Measurements from ENCODE around the gene LIN28B.

Gene LIN28B

DNA sequence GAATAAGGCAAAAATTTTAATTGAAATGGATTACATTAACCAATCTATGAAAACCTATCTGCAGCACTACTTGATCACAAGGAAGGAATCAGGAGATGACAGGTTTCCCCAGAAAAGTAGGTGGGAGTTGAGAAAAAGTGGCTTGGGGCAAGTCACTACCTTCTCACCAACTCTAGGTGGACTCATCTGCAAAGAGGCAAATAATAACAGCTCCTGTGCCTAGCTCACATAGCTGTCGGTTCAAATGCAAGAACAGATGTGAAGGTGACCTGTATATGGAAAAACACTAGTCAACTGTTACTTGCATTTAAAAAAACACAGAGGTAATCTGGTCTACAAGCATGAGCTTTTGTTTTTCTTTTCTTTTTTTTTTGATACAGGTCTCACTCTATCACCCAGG is 155.7 kb downstream of the LIN28B start:
- no peak for TF ChIP-seq CTCF (IDR thresholded peaks at IDR 0.05)

- TF ChIP-seq CTCF (IDR thresholded peaks at IDR 0.05) = no peak
Measured at GRCh38 chr6:105113422-105113821, 156.5 kb downstream of the LIN28B start.

DNA sequence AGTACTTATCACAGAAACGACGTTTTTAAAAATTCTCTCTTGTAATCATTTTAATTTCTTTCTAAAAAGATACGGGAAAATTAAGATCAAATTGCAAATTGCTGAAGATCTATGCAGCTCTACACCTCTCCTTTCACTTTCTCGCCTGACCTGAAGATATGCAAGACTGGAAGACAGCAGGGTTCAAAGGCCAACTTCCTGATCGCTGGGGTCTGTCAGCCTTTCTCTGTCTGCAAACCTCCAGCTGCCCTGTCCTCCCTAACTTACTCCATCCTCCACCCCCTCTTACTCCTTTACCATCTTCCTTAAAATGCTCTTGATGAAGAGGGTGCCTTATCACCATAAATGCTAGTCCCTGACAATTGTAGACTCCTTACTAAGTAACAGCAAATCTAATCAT is 159.2 kb downstream of the LIN28B start:
- no peak for TF ChIP-seq CTCF (IDR thresholded peaks at IDR 0.05)

DNA sequence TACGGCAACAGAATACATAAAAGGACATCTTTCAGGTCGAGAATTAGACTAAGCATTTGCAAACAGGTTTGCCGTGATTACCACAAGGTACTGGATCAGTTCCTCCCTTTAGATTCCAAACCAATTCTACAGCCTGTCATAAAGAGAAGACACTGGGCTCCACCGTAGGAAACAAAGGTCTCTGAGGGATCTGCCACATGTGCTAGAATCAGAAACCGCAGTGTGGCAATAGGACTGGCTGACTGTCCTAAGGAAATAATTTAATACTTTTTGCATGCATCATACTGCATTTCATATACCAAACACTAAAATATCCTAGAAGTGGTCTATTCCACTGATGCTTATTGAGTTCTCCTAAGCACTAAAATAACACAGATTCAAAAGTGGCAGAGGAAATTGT is 163.7 kb downstream of the LIN28B start:
- no peak for TF ChIP-seq CTCF (IDR thresholded peaks at IDR 0.05)

DNA sequence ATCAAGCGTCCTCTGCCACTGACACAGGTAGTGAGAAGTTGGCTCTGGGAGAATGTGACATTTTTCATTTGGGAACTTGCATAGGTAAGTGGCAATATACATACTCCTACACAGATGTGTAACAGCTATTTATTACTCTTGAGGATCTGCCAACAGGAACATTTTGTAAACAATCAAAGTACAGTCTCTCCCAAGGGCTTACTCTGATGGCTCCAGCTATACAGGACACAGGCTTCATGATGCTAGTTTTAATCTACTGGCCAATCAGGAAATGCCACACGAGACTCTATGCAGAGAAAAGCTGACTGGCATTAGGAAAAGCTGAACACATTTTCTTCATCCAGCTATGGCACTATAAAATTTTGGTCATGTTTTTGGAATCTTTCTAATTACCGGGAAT is 165.1 kb downstream of the LIN28B start:
- TF ChIP-seq CTCF (IDR thresholded peaks at IDR 0.05) = no peak

GRCh38 chr6:105122717-105123116 is 165.8 kb downstream of the LIN28B start:
- TF ChIP-seq CTCF (IDR thresholded peaks at IDR 0.05) = no peak
